ENCODE results near the gene ATG5. TPM values are rescaled to one million over a fixed set of nuclear protein-coding genes. Genes with fewer than 3 reads are reported as not detected.

The ATG5 gene
- total and polyA plus RNA-seq, 2 experiments from 2014 or later = 31.6 to 48.2 TPM

GRCh38 chr6:106156863-106157262 lies 168.7 kb downstream of the ATG5 start:
- no peaks in the 10 kb centered on the region for H3K9me3 Mint-ChIP-seq
- Histone ChIP-seq H3K4me1 (ENCODE audit: insufficient read depth) (peaks cover 16% of the 10 kb centered on the region), H3F3A (replicated peaks; ENCODE audit: low read depth) (no peaks in the 10 kb centered on the region), H3K27me3 (ENCODE audit: insufficient read depth) (no peaks in the 10 kb centered on the region), H3K27ac (ENCODE audit: low read depth) (no peak overlapping the region), H2AFZ (peak overlapping the region; percentile 14; the same call in 1 of the 2 replicates), H3K4me2 (no peak overlapping the region), H3K36me3 (ENCODE audit: insufficient read depth) (no peaks in the 10 kb centered on the region), H3K79me2 (replicated peaks; ENCODE audit: insufficient read depth) (no peaks in the 10 kb centered on the region), H4K20me1 (replicated peaks; ENCODE audit: insufficient read depth) (no peaks in the 10 kb centered on the region), H3K9me2 (ENCODE audit: insufficient read depth) (0 out of 2 replicates have a peak, but pooled peaks cover 4% of the 10 kb centered on the region), H3K4me3 (no peak overlapping the region)
- TF ChIP-seq ZNF331 (CRISPR knock-in tag; IDR thresholded peaks at IDR 0.05; ENCODE audit: low read depth) (no peak), ETS1 (IDR thresholded peaks at IDR 0.05) (no peak), JUNB (IDR thresholded peaks at IDR 0.05; ENCODE audit: unreplicated experiment) (no peak)
- TF ChIP-seq, protein P1, sequence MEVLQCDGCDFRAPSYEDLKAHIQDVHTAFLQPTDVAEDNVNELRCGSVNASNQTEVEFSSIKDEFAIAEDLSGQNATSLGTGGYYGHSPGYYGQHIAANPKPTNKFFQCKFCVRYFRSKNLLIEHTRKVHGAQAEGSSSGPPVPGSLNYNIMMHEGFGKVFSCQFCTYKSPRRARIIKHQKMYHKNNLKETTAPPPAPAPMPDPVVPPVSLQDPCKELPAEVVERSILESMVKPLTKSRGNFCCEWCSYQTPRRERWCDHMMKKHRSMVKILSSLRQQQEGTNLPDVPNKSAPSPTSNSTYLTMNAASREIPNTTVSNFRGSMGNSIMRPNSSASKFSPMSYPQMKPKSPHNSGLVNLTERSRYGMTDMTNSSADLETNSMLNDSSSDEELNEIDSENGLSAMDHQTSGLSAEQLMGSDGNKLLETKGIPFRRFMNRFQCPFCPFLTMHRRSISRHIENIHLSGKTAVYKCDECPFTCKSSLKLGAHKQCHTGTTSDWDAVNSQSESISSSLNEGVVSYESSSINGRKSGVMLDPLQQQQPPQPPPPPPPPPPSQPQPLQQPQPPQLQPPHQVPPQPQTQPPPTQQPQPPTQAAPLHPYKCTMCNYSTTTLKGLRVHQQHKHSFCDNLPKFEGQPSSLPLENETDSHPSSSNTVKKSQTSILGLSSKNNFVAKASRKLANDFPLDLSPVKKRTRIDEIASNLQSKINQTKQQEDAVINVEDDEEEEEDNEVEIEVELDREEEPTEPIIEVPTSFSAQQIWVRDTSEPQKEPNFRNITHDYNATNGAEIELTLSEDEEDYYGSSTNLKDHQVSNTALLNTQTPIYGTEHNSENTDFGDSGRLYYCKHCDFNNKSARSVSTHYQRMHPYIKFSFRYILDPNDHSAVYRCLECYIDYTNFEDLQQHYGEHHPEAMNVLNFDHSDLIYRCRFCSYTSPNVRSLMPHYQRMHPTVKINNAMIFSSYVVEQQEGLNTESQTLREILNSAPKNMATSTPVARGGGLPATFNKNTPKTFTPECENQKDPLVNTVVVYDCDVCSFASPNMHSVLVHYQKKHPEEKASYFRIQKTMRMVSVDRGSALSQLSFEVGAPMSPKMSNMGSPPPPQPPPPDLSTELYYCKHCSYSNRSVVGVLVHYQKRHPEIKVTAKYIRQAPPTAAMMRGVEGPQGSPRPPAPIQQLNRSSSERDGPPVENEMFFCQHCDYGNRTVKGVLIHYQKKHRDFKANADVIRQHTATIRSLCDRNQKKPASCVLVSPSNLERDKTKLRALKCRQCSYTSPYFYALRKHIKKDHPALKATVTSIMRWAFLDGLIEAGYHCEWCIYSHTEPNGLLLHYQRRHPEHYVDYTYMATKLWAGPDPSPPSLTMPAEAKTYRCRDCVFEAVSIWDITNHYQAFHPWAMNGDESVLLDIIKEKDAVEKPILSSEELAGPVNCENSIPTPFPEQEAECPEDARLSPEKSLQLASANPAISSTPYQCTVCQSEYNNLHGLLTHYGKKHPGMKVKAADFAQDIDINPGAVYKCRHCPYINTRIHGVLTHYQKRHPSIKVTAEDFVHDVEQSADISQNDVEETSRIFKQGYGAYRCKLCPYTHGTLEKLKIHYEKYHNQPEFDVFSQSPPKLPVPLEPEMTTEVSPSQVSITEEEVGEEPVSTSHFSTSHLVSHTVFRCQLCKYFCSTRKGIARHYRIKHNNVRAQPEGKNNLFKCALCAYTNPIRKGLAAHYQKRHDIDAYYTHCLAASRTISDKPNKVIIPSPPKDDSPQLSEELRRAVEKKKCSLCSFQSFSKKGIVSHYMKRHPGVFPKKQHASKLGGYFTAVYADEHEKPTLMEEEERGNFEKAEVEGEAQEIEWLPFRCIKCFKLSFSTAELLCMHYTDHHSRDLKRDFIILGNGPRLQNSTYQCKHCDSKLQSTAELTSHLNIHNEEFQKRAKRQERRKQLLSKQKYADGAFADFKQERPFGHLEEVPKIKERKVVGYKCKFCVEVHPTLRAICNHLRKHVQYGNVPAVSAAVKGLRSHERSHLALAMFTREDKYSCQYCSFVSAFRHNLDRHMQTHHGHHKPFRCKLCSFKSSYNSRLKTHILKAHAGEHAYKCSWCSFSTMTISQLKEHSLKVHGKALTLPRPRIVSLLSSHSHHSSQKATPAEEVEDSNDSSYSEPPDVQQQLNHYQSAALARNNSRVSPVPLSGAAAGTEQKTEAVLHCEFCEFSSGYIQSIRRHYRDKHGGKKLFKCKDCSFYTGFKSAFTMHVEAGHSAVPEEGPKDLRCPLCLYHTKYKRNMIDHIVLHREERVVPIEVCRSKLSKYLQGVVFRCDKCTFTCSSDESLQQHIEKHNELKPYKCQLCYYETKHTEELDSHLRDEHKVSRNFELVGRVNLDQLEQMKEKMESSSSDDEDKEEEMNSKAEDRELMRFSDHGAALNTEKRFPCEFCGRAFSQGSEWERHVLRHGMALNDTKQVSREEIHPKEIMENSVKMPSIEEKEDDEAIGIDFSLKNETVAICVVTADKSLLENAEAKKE (CRISPR knock-in tag; IDR thresholded peaks at IDR 0.05) = no peak
- no peak overlapping the region for H3K27ac Mint-ChIP-seq
- ATAC-seq (no peak), DNase-seq (ENCODE audit: low spot score) (no peak)
- peaks cover 12% of the 10 kb centered on the region for H3K4me1 Mint-ChIP-seq
- no peaks in the 10 kb centered on the region for H3K36me3 Mint-ChIP-seq (ENCODE audit: low read depth)
- H3K4me3 Mint-ChIP-seq = no peak overlapping the region
- H3K27me3 Mint-ChIP-seq (ENCODE audit: insufficient read depth, low read depth, poor library complexity) = peaks cover 4% of the 10 kb centered on the region

- Mint-ChIP-seq H3K9me3 (no peaks in the 10 kb centered on the region), H3K4me1 (peaks cover 12% of the 10 kb centered on the region), H3K27me3 (ENCODE audit: insufficient read depth, low read depth, poor library complexity) (peaks cover 4% of the 10 kb centered on the region), H3K27ac (no peak overlapping the region), H3K4me3 (no peak overlapping the region), H3K36me3 (ENCODE audit: low read depth) (no peaks in the 10 kb centered on the region)
- Histone ChIP-seq H3F3A (replicated peaks; ENCODE audit: low read depth) (no peaks in the 10 kb centered on the region), H3K4me1 (ENCODE audit: insufficient read depth) (peaks cover 16% of the 10 kb centered on the region), H3K36me3 (ENCODE audit: insufficient read depth) (no peaks in the 10 kb centered on the region), H3K4me2 (no peak overlapping the region), H3K27ac (ENCODE audit: low read depth) (no peak overlapping the region), H4K20me1 (replicated peaks; ENCODE audit: insufficient read depth) (no peaks in the 10 kb centered on the region), H3K27me3 (ENCODE audit: insufficient read depth) (no peaks in the 10 kb centered on the region), H3K9me2 (ENCODE audit: insufficient read depth) (0 out of 2 replicates have a peak, but pooled peaks cover 4% of the 10 kb centered on the region), H3K4me3 (no peak overlapping the region), H3K79me2 (replicated peaks; ENCODE audit: insufficient read depth) (no peaks in the 10 kb centered on the region), H2AFZ (no peak overlapping the region)
- DNase-seq (ENCODE audit: low spot score) (no peak), ATAC-seq (no peak)
- TF ChIP-seq, protein P2, sequence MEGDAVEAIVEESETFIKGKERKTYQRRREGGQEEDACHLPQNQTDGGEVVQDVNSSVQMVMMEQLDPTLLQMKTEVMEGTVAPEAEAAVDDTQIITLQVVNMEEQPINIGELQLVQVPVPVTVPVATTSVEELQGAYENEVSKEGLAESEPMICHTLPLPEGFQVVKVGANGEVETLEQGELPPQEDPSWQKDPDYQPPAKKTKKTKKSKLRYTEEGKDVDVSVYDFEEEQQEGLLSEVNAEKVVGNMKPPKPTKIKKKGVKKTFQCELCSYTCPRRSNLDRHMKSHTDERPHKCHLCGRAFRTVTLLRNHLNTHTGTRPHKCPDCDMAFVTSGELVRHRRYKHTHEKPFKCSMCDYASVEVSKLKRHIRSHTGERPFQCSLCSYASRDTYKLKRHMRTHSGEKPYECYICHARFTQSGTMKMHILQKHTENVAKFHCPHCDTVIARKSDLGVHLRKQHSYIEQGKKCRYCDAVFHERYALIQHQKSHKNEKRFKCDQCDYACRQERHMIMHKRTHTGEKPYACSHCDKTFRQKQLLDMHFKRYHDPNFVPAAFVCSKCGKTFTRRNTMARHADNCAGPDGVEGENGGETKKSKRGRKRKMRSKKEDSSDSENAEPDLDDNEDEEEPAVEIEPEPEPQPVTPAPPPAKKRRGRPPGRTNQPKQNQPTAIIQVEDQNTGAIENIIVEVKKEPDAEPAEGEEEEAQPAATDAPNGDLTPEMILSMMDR (conservative IDR thresholded peaks at IDR 0.05; ENCODE audit: low read depth in 2 of 2) = no peak
- TF ChIP-seq STAT1 (IDR thresholded peaks at IDR 0.05; ENCODE audit: unreplicated experiment) (no peak), REST (IDR thresholded peaks at IDR 0.05; ENCODE audit: unreplicated experiment) (no peak), ZNF331 (CRISPR knock-in tag; IDR thresholded peaks at IDR 0.05; ENCODE audit: low read depth) (no peak), EZH2phosphoT487 (IDR thresholded peaks at IDR 0.05; ENCODE audit: unreplicated experiment) (no peak), NANOG (IDR thresholded peaks at IDR 0.05; ENCODE audit: borderline replicate concordance) (no peak), JUNB (IDR thresholded peaks at IDR 0.05; ENCODE audit: unreplicated experiment) (no peak)
Observed at GRCh38 chr6:106156413-106156812, 169.1 kb downstream of the ATG5 start.
